T-helper 1 cell treated with Interleukin-12 subunit alpha and Interleukin-12 subunit beta and Interleukin-4 antibody, amounts not matched to agents 30 μg/mL and 1 μg/mL, for 36 hours (primary cell): ENCODE data around the gene MIB2.
"Not testable (repeated sequence)": the region's sequence is repeated elsewhere in the genome, so short reads cannot be mapped to it uniquely, and the experiment has no call there.

ENCODE experiments used
- H3K27ac Mint-ChIP-seq: one replicate; pipeline ENCODE4 v1.8.0; 2021; ENCODE audit warnings: mild to moderate bottlenecking, mixed read lengths
- H3K27me3 Mint-ChIP-seq: one replicate; pipeline ENCODE4 v1.8.0; 2021; ENCODE audit warnings: low read depth, mixed read lengths
- H3K36me3 Mint-ChIP-seq: one replicate; pipeline ENCODE4 v1.8.0; 2021; ENCODE audit warnings: low read depth, mixed read lengths
- H3K4me1 Mint-ChIP-seq: one replicate; pipeline ENCODE4 v1.8.0; 2021; ENCODE audit warnings: low read depth, mixed read lengths
- H3K4me3 Mint-ChIP-seq: one replicate; pipeline ENCODE4 v1.8.0; 2021; ENCODE audit warnings: mild to moderate bottlenecking, moderate library complexity, mixed read lengths
- H3K9me3 Mint-ChIP-seq: one replicate; pipeline ENCODE4 v1.8.0; 2021; ENCODE audit warnings: mixed read lengths

MIB2 gene

GRCh38 chr1:1593834-1594601 is 21.3 kb upstream of the MIB2 start:
- Mint-ChIP-seq H3K9me3 (no peaks in the 10 kb centered on the region), H3K36me3 (no peaks in the 10 kb centered on the region), H3K4me1 (peaks cover 4% of the 10 kb centered on the region), H3K4me3 (no peak overlapping the region), H3K27me3 (peaks cover 5% of the 10 kb centered on the region), H3K27ac (no peak overlapping the region)

- Mint-ChIP-seq H3K9me3 (no peaks in the 10 kb centered on the region), H3K36me3 (no peaks in the 10 kb centered on the region)
Observed at GRCh38 chr1:1594602-1595260, 20.6 kb upstream of the MIB2 start.

GRCh38 chr1:1595341-1595740 is 20.0 kb upstream of the MIB2 start:
- H3K27me3 Mint-ChIP-seq, H3K4me3 Mint-ChIP-seq, H3K9me3 Mint-ChIP-seq, H3K4me1 Mint-ChIP-seq, H3K36me3 Mint-ChIP-seq, H3K27ac Mint-ChIP-seq: not testable (repeated sequence)

More at GRCh38 chr1:1594602-1595260, 20.6 kb upstream of the MIB2 start:
- no peak overlapping the region for H3K4me3 Mint-ChIP-seq
- peaks cover 5% of the 10 kb centered on the region for H3K4me1 Mint-ChIP-seq
- H3K27ac Mint-ChIP-seq, result no peak overlapping the region
- H3K27me3 Mint-ChIP-seq, result peaks cover 6% of the 10 kb centered on the region

- Mint-ChIP-seq H3K27ac (no peak overlapping the region), H3K4me1 (peaks cover 5% of the 10 kb centered on the region), H3K9me3 (no peaks in the 10 kb centered on the region), H3K4me3 (no peak overlapping the region), H3K36me3 (no peaks in the 10 kb centered on the region), H3K27me3 (peaks cover 6% of the 10 kb centered on the region)
Observed at GRCh38 chr1:1596493-1597274, 18.6 kb upstream of the MIB2 start.

- Mint-ChIP-seq H3K4me1 (peaks cover 6% of the 10 kb centered on the region), H3K9me3 (no peaks in the 10 kb centered on the region), H3K4me3 (no peak overlapping the region), H3K27ac (no peak overlapping the region), H3K27me3 (peaks cover 6% of the 10 kb centered on the region), H3K36me3 (no peaks in the 10 kb centered on the region)
Observed at GRCh38 chr1:1597275-1597930, 17.9 kb upstream of the MIB2 start.

- Mint-ChIP-seq H3K27me3 (peaks cover 6% of the 10 kb centered on the region), H3K9me3 (no peaks in the 10 kb centered on the region), H3K4me1 (peaks cover 6% of the 10 kb centered on the region), H3K4me3 (peak overlapping the region; percentile 80), H3K27ac (no peak overlapping the region), H3K36me3 (no peaks in the 10 kb centered on the region)
Observed at GRCh38 chr1:1598051-1598719, 17.1 kb upstream of the MIB2 start.

- Mint-ChIP-seq H3K4me3 (peak overlapping the region; percentile 80), H3K27me3 (peaks cover 6% of the 10 kb centered on the region), H3K27ac (no peak overlapping the region), H3K9me3 (no peaks in the 10 kb centered on the region), H3K36me3 (no peaks in the 10 kb centered on the region), H3K4me1 (peaks cover 6% of the 10 kb centered on the region)
Observed at GRCh38 chr1:1598720-1599029, 16.6 kb upstream of the MIB2 start.

GRCh38 chr1:1599030-1599934 is 16.0 kb upstream of the MIB2 start:
- Mint-ChIP-seq H3K9me3 (no peaks in the 10 kb centered on the region), H3K36me3 (no peaks in the 10 kb centered on the region), H3K4me1 (peaks cover 6% of the 10 kb centered on the region), H3K27me3 (peaks cover 6% of the 10 kb centered on the region), H3K27ac (no peak overlapping the region), H3K4me3 (peak overlapping the region; percentile 80)

- no peaks in the 10 kb centered on the region for H3K36me3 Mint-ChIP-seq
- no peaks in the 10 kb centered on the region for H3K9me3 Mint-ChIP-seq
- peaks cover 6% of the 10 kb centered on the region for H3K27me3 Mint-ChIP-seq
- H3K27ac Mint-ChIP-seq, result no peak within 1 kb of the TSS
- H3K4me1 Mint-ChIP-seq, result peaks cover 6% of the 10 kb centered on the region
- peak within 1 kb of the TSS; percentile 80 for H3K4me3 Mint-ChIP-seq
Observed at GRCh38 chr1:1599935-1600860, 15.1 kb upstream of the MIB2 start, which contains the start of gene FNDC10. TSS of gene FNDC10 (minus strand) at chr1:1600135. CDS start at chr1:1600015, 120 bp downstream.

- Mint-ChIP-seq H3K4me3 (peak overlapping the region; percentile 28), H3K4me1 (peaks cover 6% of the 10 kb centered on the region), H3K36me3 (no peaks in the 10 kb centered on the region), H3K9me3 (no peaks in the 10 kb centered on the region), H3K27ac (no peak overlapping the region), H3K27me3 (peaks cover 6% of the 10 kb centered on the region)
Observed at GRCh38 chr1:1600861-1601563, 14.3 kb upstream of the MIB2 start.

- peaks cover 8% of the 10 kb centered on the region for H3K4me1 Mint-ChIP-seq
- peaks cover 6% of the 10 kb centered on the region for H3K27me3 Mint-ChIP-seq
- no peak overlapping the region for H3K27ac Mint-ChIP-seq
- H3K36me3 Mint-ChIP-seq, result no peaks in the 10 kb centered on the region
- no peaks in the 10 kb centered on the region for H3K9me3 Mint-ChIP-seq
- no peak overlapping the region for H3K4me3 Mint-ChIP-seq
Observed at GRCh38 chr1:1601564-1602303, 13.6 kb upstream of the MIB2 start.
